Activated naive CD8-positive, alpha-beta T cell treated with anti-CD3 and anti-CD28 coated beads, Interleukin-2, amount 10 ng/mL, durations not matched to agents 7 days and 5 days (primary cell): ENCODE measurements around the gene GIPC3. TPM values are rescaled to one million over a fixed set of nuclear protein-coding genes. Genes with fewer than 3 reads are reported as not detected.

Experiments used
- ATAC-seq: fragments of 150-1000 bp; cut with Tn5 transposase; one replicate; pipeline ENCODE4 v1.10.0; 2021; ENCODE audit warnings: low read depth, moderate library complexity
- POLR2A ChIA-PET: fragments of 350-600 bp; sonication (Branson Sonifier 250); formaldehyde crosslinking; loops from one replicate; lab custom pipeline; 2021; ENCODE audit warnings: antibody characterized with exemption; lab: Charles Lee
- DNase-seq: peaks from one replicate; pipeline ENCODE4 v3.0.0; 2021
- H3K27ac Mint-ChIP-seq: one replicate; pipeline ENCODE4 v1.8.0; 2022; ENCODE audit warnings: mild to moderate bottlenecking, mixed read lengths
- H3K27me3 Mint-ChIP-seq: one replicate; pipeline ENCODE4 v1.8.0; 2022; ENCODE audit warnings: mild to moderate bottlenecking, moderate library complexity, mixed read lengths
- H3K36me3 Mint-ChIP-seq: one replicate; pipeline ENCODE4 v1.8.0; 2021; ENCODE audit warnings: mild to moderate bottlenecking, mixed read lengths
- H3K4me1 Mint-ChIP-seq: one replicate; pipeline ENCODE4 v1.8.0; 2021; ENCODE audit warnings: mixed read lengths
- H3K4me3 Mint-ChIP-seq: one replicate; pipeline ENCODE4 v1.8.0; 2022; ENCODE audit warnings: mild to moderate bottlenecking, moderate library complexity, mixed read lengths
- H3K9me3 Mint-ChIP-seq: one replicate; pipeline ENCODE4 v1.8.0; 2021; ENCODE audit warnings: mixed read lengths
- total RNA-seq, 2 experiments: library from RNA; stranded (reverse); gene quantifications; one replicate each; pipeline ENCODE4 v1.2.3, GENCODE V29; 2021

GIPC3 gene
- total RNA-seq, 2 experiments from 2014 or later, result 1.4 to 1.5 TPM

DNA sequence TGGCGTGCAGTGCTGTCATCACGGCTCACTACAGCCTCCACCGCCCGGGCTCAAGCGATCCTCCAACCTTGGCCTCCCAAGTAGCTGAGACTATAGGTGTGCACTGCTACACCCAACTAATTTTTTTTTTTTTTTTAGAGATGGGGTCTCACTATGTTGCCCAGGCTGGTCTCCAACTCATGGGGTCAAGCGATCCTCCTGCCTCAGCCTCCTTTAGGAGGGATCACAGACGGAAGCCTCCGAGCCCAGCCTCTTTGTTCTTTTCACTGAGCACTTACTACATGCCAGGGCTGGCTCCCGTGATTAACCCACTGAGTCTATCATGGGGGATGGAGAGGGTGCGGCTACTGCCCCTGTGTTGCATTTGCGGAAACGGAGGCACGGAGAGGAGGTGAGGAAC lies 54.2 kb downstream of the GIPC3 start:
- H3K4me1 Mint-ChIP-seq, result no peaks in the 10 kb centered on the region
- no peaks in the 10 kb centered on the region for H3K9me3 Mint-ChIP-seq
- no peaks in the 10 kb centered on the region for H3K27me3 Mint-ChIP-seq
- ATAC-seq, result no peak
- no peak overlapping the region for H3K27ac Mint-ChIP-seq
- H3K4me3 Mint-ChIP-seq, result no peak overlapping the region
- POLR2A ChIA-PET, result no interaction called here
- DNase-seq, result no peak
- H3K36me3 Mint-ChIP-seq, result peaks cover 3% of the 10 kb centered on the region

DNA sequence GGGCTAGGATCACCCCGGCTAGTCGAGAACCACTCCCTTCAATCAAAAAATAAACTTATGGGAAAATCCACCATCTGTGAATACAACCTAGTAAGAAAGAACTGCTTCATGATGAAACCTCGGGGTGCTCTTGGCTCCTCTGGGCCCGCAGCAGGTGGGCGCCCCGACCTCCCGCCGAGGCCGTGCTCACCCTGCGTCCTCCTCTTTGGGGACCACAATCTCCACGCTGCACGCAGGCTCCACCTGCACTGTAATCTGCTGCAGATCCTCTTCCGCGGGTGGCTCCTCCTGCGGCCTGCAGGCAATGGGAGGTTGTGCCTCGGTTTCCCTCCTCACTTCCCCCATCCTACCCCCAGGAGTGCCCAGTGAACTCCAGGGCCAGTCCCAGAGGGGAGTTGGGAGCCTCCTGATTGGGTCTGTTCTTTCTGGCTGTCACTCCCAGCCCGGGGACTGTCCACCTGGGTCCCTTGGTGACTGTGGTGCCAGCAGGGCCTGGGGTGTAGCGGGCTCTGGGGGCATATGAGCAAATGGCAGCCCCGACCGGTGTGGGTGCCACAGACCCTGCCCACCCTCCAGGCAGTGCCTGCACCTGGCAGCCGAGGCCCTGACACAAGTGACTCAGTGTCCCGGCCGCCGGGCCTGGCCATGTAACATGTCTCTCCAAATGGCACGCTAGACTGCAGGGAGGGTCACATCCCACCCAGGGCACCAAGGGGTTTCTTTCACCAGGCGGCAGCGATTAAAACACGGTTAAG lies 56.4 kb downstream of the GIPC3 start:
- Mint-ChIP-seq H3K27me3 (no peaks in the 10 kb centered on the region), H3K36me3 (peaks cover 4% of the 10 kb centered on the region), H3K4me3 (no peak overlapping the region), H3K9me3 (no peaks in the 10 kb centered on the region), H3K4me1 (no peaks in the 10 kb centered on the region), H3K27ac (no peak overlapping the region)
- POLR2A ChIA-PET, result no interaction called here
- DNase-seq (no peak), ATAC-seq (no peak)

DNA sequence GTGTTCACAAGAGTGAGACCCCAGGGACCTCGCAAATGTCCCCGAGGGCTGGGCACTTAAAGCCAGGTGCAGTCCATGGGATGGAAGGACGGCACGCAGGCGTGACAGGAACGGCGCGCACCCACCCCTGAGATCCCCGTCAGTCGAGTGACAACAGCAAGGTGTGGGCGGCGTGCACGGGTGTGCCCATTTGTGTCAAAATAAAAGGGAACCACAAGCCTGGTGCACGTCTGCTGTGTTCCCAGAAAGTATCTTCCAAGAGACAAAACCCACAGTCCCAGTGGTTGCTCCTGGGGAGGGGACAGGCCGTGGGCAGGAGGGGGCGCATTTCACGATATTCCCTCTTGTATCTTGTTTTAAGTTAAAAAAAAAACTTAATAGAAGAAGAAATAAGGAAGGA lies 57.0 kb downstream of the GIPC3 start:
- Mint-ChIP-seq H3K4me3 (no peak overlapping the region), H3K27ac (no peak overlapping the region), H3K4me1 (no peaks in the 10 kb centered on the region)

More for the DNA sequence above, 57.0 kb downstream of the GIPC3 start:
- H3K36me3 Mint-ChIP-seq, result peaks cover 4% of the 10 kb centered on the region
- POLR2A ChIA-PET, result no interaction called here
- ATAC-seq (no peak), DNase-seq (no peak)
- H3K9me3 Mint-ChIP-seq, result no peaks in the 10 kb centered on the region
- H3K27me3 Mint-ChIP-seq, result no peaks in the 10 kb centered on the region

Other genes with a start within 250 kb of the GIPC3 start
- 10 to 100 TPM; 18.0 to 19.3 TPM for gene NFIC, start 218.9 kb upstream of the GIPC3 start, total RNA-seq
- 1 to 10 TPM; 5.2 to 6.0 TPM for gene SMIM24, start 105.0 kb upstream of the GIPC3 start, total RNA-seq
- not detected for gene SMIM44, start 102.0 kb upstream of the GIPC3 start, total RNA-seq
- 10 to 100 TPM in 1 of 2 experiments, 1 to 10 TPM in 1; 9.9 to 12.1 TPM for gene DOHH, start 84.8 kb upstream of the GIPC3 start, total RNA-seq
- 10 to 100 TPM; 82.9 to 83.6 TPM for gene FZR1, start 79.2 kb upstream of the GIPC3 start, total RNA-seq
- 10 to 100 TPM; 11.4 to 13.9 TPM for gene TEKTIP1, start 46.3 kb upstream of the GIPC3 start, total RNA-seq
- gene MFSD12, start 27.9 kb upstream of the GIPC3 start, total RNA-seq, result 10 to 100 TPM; 84.5 to 90.8 TPM
- 10 to 100 TPM; 58.5 to 59.5 TPM for gene HMG20B, start 12.5 kb upstream of the GIPC3 start, total RNA-seq
- 1 to 10 TPM; 1.7 to 2.1 TPM for gene TBXA2R, start 21.4 kb downstream of the GIPC3 start, total RNA-seq
- gene CACTIN, start 41.3 kb downstream of the GIPC3 start, total RNA-seq, result 10 to 100 TPM; 36.8 to 40.8 TPM
- 10 to 100 TPM; 18.9 to 23.5 TPM for gene PIP5K1C, start 115.0 kb downstream of the GIPC3 start, total RNA-seq
- gene TJP3, start 122.9 kb downstream of the GIPC3 start, total RNA-seq, result 1 to 10 TPM; 5.2 to 7.6 TPM
- gene APBA3, start 176.2 kb downstream of the GIPC3 start, total RNA-seq, result 10 to 100 TPM; 54.5 to 61.9 TPM
- gene MRPL54, start 177.2 kb downstream of the GIPC3 start, total RNA-seq, result 10 to 100 TPM; 68.9 to 73.9 TPM
- gene RAX2, start 186.8 kb downstream of the GIPC3 start, total RNA-seq, result not detected
- gene MATK, start 200.9 kb downstream of the GIPC3 start, total RNA-seq, result 10 to 100 TPM; 29.4 to 31.8 TPM